GM18861 (cell line): Measurements from ENCODE around the gene TRAPPC5.
A peak's percentile ranks its signal among the peaks of the same experiment; 100 is the strongest.

Experiments
- ATAC-seq: cut with Tn5 transposase; IDR thresholded peaks from one replicate; pipeline ENCODE4 v1.9.1; 2021; ENCODE audit not compliant: unreplicated experiment

The TRAPPC5 gene

DNA sequence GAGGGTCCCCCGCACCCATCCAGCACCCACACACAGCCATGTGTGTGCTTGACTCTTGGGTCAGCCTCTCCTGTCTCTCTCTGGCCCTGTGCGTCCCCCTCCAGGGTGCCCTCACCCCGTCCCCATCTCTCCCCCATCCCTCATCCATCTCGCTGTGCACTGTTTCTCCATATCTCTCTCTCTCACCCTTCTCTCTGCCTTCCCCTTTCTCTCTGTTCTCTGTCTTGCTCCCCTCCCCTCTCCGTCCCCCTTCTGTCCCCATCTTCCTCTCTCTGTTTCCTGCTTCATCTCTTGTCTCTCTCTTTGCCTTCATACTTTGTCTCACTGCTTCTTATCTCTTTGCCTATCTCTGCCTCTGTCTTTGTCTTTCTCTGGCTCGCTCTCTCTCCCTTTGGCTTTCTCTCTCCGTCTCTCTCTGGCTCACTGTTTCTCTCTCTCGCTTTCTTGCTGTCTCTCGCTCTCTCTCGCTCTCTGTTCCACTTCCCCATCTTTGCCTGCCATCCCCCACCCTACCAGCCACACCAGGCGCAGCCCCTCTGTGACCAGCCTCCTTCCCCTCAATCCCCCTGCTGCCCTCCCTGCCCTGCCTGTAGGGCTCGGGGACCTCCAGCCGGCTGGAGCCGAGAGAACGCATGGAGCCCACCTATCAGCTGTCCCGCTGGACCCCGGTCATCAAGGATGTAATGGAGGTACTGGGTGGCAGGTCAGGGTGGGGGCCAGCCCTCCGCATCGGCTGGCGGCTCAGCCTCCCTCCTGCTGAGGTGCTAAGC is 34.8 kb upstream of the TRAPPC5 start:
- ATAC-seq, result no peak

DNA sequence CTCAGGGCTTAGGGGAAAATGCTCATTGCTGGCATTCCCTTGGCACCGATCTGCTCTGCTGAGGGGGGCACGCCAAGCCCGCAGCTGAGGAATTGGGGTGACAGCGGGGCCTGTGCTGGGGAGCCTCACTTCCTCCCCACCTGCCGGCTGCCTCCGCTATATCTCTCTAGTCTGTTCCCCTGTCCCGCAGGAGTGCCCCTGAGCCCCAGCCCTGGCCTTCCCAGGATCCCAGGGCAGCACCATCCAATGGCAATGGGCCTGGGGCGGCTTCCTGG is 34.3 kb upstream of the TRAPPC5 start:
- ATAC-seq, result no peak

DNA sequence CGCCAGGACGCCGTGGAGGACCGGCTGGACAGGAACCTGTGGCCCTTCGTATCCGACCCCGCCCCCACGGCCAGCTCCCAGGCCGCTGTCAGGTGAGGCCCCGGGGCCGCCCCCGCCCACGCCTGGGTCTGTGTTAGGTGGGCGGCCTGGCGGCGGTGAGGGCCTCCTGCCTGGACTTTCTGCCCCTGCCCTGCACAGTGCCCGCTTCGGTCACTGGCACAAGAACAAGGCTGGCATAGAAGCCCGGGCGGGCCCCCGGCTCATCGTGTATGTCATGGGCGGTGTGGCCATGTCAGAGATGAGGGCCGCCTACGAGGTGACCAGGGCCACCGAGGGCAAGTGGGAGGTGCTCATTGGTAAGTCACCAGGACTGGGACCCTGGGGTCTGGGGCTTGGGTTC is 33.5 kb upstream of the TRAPPC5 start:
- ATAC-seq, result no peak

DNA sequence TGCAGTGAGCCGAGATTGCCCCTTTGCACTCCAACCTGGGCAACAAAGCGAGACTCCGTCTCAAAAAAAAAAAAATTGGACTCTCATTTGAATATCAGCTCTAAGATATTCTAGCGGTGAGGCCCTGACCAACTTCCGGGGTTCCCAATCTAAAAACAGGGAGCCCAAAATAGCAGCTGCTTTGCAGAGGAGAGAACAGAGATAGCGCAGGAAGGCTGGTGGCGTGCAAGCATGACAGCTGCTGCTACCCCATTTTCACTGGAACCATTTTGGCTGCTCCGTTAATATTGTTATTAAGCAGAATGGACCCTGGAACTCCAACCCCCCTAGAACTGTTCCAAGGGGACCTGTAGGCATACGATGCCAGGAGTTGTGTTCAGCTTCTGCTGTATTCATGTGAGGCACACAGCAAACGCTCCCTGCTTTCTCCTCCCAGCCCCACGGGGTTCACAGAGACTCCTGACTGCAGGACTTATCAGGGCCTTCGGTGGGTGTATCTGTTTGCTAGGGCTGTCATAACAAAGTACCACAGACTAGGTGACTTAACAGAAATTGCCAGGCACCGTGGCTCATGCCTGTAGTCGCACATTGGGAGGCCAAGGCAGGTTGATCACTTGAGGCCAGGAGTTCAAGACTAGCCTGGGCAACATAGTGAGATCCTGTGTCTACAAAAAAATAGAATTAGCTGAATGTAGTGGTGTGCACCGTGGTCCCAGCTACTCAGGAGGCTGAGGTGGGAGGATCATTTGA is 32.2 kb upstream of the TRAPPC5 start:
- no peak for ATAC-seq

DNA sequence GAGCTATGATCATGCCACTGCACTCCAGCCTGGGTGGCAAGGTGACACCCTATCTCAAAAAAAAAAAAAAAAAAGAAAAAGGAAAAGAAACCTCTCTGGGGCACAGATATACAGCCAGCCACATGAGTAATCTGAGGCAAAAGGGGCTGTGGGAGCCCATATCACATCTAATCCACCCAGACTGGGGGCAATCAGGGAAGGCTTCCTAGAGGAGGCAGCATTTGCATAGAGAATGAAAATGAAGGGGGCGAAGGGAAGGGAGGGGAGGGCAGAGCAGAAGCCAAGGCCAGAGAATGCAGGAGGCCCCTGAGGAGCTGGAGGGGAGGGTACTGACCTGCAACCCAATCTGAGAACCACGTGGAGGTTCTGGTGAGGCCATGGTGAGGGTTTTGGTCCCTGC is 30.5 kb upstream of the TRAPPC5 start:
- ATAC-seq, result no peak

DNA sequence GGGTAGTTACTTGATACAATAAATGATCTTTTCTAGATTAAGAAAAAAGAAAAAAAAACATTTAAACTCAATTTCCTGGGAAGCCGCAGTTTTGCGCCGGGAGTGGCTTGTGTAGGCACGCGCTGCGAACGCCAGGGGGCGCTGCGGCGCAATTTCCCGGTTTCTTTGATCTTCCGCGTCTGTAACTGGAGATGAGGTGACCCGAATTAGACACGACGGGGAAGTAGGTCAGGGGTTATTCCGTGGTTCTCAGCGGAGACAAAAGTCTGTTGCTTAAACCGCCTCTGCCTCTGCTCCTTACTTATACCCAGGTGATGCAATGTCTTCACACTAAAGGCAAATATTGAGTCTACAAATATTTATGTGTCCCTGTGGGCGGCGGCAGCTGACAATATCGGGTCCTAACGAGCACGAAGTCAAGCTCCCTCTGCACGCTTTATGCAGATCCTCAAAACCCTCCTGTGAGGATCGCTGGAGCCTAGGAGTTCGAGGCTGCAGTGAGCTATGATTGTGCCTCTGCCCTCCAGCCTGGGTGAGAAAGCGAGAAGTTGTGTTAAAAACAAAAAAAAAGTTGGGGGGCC is 28.5 kb upstream of the TRAPPC5 start:
- no peak for ATAC-seq

DNA sequence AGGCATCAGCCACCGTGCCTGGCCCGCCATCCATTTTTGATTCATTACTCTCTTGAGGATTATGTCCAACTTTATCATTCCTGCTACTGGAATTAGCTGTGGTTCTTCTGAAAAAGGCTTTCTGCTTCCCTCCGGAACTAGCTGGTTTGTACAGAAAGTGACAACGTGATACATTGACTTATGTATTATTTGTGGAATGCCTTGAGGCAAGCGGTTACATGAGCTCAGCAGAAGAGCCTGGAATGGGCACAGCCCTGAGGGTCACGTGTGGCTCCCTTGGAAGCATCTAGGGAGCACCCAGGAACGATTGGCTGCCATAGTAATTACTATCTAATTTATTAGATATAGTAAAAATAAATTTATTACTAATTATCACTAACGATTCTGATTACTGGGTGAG is 26.2 kb upstream of the TRAPPC5 start:
- ATAC-seq, result no peak

DNA sequence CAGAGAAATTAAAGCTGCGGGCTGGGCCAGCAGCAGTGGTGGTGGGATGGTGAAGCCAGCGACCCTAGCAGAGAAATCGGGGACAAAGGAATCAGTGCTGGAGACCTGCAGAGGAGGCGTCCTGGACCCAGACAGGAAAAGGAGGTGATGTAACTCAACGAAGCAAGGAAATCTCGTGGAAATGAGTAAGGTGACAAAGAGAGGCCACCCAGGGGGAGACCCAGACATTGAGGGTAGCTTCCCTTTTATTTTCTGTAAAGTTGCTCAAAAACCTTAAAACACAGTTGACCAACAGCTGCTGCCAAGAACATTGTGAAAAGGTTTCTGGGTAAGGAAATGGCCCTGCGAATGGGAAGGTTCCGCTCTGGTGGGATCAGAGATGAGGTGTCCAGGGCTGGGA is 25.1 kb upstream of the TRAPPC5 start:
- no peak for ATAC-seq

DNA sequence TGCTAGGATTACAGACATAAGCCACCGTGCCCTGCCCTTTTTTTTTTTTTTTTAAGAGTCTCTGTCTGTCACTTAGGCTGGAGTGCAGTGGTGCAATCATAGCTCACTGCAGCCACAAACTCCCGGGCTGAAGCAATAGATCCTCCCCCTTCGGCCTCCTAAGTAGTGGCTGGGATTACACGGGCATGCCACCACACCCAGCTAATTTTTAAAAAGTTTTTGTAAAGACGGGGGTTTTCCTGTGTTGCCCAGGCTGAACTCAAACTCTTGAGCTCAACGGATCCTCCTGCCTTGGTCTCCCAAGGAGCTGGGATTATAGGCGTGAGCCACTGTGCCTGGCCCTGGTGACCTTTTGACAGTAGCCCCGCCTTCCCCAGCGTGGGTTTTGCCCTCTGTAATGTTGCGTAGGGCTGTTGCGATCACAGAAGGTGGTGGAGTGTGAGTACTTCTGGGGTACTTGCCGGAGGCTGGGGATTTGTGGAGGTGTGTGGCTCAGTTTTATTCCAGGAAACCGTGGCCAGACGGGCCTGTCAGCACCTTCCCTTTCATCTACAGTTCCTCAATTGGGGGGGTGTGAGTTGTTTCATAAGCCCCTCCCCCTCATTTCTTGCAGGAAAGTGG is 23.4 kb upstream of the TRAPPC5 start:
- no peak for ATAC-seq

DNA sequence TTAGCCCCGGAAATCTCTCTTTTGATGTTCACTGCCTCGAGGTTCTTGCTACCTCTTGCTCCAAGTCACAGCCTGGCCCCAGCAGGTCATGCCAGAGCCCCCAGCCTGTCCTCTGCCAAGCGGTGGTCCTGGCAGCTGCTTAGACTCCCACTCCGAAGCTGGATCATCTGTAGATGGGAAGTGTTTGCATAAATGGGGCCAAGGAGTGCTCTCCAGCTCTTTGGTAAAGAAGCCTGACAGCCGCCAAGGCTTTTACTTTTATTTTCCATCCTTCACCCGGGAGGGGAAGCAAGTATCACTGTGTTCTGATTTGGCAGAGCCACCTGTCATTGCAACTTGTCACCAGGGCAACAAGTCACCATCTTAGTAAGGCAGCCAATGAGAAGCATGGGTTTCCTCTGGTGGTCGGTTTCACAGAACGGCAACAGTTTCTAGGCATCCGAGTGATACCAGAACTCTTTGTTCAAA is 22.4 kb upstream of the TRAPPC5 start:
- ATAC-seq, result peak; percentile 70

DNA sequence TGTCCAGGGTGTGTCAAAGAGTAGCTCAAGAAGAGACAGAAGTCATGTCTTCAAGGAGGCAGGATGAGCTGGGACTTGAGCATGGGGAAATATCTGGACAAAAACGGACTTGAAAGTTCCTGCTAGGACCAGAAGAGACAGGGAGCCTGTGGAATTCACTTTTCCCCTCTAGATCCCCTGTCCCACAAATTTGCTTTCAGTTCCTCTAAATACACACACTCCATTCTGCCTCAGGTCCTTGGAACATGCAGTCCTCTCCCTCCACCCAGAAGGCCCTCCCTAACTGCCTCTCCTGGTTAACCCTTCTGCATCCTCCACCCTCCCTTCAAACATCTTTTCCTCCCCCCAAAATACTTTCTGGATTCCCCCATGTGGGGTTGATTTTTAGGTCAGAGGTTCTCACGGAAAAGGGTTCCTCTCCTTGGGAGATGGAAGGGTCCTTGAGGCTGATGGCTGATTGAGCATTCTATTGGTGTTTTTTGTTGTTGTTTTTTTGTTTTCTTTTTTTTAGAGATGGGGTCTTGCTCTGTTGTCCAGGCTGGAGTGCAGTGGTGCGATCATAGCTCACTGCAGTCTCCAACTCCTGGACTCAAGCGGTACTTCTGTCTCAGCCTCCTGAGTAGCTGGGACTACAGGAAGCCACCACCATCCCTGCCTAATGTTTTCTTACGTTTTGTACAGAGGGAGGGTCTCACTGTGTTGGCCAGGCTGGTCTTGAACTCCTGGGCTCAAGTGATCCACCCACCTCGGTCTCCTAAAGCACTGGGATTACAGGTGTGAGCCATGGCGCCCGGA is 18.7 kb upstream of the TRAPPC5 start:
- no peak for ATAC-seq

DNA sequence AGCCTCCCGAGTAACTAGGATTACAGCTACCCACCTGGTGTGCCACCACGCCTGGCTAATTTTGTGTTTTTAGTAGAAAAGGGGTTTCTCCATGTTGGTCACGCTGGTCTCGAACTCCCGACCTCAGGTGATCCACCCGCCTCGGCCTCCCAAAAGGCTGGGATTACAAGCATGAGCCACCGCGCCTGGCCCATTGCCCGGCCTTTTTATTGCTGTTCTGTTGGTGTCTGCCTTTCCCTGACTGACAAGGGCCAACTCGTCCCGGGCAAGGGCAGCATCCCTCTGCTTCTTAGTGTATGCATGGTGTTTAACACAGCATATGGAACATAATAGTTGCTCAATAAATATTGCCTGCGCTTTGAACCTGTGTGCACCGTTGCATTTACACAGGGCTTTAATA is 18.0 kb upstream of the TRAPPC5 start:
- no peak for ATAC-seq

DNA sequence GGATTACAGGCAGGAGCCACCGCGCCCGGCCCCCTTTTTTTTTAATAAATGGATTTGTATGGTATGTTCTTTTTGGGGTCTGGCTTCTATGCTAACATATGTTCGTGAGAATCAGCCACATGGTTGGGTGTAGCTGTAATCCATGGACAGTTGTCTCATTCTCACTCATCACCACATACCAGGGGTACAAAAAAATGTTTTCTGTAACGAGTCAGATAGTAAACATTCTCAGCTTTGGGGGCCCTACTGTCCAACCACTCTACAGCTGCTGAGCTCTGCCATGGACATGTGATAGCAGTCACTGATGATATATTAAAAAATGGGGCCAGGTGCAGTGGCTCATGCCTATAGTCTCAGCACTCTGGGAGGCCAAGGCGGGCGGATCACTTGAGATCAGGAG is 16.9 kb upstream of the TRAPPC5 start:
- no peak for ATAC-seq

DNA sequence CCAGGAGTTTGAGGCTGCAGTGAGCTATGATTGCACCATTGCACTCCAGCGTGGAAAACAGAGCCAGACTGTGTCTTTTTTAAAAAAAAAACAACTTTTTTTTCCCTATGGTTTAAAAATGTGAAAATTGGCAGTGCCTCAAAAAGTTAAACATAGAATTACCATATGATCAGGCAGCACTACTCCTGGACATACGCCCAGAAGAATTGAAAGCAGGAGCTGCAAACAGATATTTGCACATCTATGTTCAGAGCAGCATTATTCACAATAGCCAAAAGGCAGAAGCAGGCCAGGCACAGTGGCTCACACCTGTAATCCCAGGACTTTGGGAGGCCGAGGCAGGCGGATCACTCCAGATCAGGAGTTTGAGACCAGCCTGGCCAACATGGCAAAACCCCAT is 15.6 kb upstream of the TRAPPC5 start:
- ATAC-seq, result no peak

DNA sequence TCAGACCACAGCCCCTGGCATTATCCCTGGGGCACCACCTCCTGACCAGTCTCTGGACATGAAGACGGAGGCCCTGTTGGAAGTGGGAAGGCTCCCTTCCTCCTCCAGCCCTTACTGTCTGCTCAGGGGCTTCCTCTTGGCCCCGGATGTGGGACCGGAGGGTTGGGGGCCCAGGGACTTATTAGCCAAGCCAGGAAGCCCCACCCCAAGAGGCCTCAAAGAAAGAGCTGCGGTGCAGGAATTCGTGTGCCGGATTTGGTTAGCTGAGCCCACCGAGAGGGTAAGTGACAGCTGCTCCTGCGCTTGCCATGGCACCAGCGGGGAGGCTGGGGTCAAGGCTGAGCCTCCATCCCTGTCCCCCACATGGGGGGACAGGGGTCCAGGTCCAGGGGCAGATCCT is 11.8 kb upstream of the TRAPPC5 start, which contains the start of gene RETN:
Gene RETN (plus strand): TSS at position 208 of the 400 bp plus-strand sequence. CDS start 278 bp downstream, outside the sequence.
- no peak for ATAC-seq

DNA sequence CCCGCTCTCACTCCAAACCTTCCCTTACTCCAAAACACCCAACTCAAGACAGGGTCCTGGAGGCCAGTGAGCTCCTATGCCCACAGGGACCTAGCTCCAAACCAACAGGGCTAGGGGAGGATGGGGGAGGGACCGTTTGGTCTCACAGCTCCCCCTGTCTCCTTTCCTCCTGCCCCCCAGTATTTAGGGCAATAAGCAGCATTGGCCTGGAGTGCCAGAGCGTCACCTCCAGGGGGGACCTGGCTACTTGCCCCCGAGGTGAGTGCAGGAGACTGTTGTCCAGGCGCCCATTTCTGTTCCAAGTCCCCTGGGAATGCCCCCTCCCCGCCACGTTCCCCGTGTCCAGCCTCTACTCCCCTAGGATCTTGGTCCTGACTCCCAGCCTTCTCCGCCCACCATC is 11.0 kb upstream of the TRAPPC5 start:
- no peak for ATAC-seq

DNA sequence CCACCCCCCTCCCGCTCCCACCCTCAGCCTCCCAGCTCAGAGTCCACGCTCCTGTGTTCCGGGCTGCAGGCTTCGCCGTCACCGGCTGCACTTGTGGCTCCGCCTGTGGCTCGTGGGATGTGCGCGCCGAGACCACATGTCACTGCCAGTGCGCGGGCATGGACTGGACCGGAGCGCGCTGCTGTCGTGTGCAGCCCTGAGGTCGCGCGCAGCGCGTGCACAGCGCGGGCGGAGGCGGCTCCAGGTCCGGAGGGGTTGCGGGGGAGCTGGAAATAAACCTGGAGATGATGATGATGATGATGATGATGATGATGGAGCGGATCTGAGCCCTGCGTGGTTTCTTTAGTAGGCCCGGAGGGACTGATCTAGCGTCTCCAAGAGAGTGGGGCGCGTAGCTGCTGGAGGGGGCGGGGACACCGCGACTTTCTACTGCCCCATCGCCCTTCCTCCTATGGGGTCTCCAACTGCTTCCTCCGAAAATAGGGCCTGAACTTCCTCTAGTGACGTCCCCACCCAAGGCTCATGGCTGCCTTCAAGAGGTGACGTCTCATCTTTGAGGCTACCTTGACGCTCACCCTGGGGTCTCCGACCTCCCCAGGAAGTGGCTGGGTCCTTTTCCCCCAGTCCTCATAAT is 10.4 kb upstream of the TRAPPC5 start:
- ATAC-seq, result no peak

DNA sequence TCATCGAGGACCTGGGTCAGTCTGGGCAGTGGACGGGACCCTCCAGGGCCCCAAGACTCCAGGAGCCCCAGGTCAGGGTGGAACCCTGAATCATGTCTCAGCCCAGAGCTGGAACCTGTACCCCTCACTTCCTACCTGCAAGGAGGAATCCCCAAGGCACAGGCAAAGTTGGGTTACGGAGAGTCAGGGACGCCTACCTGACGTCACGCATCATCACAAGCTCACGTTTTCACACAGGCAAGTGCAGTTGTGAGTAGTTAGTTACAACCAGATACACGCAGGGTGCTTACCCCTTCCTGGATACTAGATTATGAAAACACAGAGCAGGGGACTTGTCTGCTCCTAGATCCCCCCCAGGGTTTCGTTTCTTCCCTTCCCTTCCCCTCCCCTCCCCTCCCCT is 9.8 kb upstream of the TRAPPC5 start:
- no peak for ATAC-seq

DNA sequence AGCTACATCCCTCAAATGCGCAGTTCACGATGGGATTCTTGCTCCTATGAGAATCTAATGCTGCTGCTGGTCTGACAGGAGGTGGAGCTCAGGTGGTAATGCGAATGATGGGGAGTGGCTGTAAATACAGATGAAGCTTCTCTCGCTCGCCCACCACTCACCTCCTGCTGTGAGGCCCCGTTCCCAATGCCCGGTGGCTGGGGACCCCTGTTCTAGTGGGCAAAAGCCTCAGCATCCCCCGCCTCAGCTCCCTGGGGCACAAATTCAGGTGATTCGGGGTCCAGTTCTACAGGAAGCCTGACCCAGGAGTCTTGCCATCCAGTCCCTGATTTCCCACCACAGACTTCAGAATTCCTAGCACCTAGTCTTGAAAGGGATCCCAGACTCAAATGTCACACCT is 8.1 kb upstream of the TRAPPC5 start:
- ATAC-seq, result no peak
